GM12872 (cell line): ENCODE measurements around the gene SMPD2.
A peak's percentile ranks its signal among the peaks of the same experiment; 100 is the strongest.

Experiments
- TF ChIP-seq, protein P1 (sequence below): IDR thresholded peaks from 3 replicates; pipeline ENCODE4 v1.5.1; 2011; ENCODE audit warnings: low read depth, mild to moderate bottlenecking, low read length, moderate library complexity; ENCODE audit not compliant: insufficient read depth

The SMPD2 gene

DNA sequence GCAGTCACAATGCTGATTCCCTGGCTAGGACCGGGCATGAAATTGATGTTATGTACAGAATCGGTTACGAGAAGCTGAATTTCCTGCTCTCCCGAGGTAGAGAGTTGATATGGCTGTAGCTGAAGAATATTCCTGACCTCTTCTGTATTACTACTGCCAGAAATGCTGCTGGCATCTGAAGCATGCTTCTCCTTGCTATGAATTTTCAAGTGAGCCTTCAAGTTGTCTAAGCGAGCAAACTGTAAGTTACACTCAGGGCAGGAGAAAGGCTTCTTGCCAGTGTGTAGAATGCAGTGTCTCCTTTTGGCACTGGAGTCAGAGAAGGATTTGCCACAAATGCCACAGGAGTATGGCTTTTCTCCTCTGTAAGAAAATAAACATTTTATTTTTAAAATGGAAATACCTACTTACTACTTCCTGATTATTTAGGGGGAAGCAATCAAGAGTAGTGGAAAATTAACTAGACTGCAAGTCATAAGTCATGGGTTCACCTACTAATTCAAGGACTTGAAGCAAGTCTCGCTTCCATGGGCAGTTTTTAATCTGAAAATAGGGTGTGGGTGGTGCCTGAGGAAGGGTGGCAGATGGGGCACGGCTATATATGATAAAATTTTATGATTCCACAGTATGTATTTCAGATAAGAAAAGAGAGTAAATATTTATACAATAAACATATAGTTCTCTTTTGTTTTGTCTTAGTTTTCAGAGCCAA is 25.8 kb downstream of the SMPD2 start:
- TF ChIP-seq, protein P1, sequence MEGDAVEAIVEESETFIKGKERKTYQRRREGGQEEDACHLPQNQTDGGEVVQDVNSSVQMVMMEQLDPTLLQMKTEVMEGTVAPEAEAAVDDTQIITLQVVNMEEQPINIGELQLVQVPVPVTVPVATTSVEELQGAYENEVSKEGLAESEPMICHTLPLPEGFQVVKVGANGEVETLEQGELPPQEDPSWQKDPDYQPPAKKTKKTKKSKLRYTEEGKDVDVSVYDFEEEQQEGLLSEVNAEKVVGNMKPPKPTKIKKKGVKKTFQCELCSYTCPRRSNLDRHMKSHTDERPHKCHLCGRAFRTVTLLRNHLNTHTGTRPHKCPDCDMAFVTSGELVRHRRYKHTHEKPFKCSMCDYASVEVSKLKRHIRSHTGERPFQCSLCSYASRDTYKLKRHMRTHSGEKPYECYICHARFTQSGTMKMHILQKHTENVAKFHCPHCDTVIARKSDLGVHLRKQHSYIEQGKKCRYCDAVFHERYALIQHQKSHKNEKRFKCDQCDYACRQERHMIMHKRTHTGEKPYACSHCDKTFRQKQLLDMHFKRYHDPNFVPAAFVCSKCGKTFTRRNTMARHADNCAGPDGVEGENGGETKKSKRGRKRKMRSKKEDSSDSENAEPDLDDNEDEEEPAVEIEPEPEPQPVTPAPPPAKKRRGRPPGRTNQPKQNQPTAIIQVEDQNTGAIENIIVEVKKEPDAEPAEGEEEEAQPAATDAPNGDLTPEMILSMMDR = no peak

DNA sequence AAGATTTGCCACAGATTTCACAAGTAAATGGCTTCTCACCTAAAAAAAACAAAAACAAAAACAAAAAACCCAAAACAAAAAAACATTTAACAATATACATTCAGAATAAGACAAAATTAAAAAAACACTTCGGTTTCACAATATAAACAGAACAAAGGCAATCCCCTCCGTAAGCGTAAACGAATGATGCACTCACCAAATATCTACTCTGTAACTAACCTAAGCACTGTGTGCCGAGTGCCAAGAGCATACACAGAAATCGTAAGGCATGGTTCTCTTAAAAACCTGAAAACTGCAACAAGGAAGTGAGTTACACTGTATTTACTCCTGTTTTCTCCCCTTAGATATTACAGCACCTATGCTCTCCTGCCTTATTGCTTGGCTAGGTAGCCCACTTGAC is 27.2 kb downstream of the SMPD2 start:
- TF ChIP-seq, protein P1 = no peak

DNA sequence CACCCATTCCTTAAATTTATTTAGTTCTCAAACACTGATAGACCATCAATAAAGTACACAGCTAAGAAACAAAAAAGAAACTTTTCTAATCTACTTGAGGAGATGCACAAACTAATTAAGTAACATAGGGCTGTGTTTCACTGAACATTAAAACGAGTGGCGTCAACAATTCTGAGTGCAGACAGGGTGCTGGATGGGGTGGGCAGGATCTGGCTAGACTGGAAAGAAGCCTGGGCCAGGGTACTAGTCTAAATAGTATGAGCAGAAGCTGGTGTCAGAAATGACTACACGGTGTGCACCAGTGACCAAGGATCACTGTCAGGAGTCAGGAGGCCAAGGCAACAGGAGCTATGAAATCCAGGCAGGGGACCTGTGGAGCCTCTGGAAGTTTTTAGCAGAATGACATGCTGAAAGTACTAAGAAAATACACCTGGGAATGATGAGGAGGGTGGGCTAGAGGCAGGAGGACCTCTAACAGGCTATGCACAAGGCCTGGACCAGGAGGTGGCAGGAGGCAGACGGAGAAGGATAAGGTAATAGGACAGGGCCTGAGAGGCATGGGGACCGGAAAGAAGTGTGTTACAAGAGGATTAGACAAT is 29.2 kb downstream of the SMPD2 start:
- TF ChIP-seq, protein P1 = no peak

DNA sequence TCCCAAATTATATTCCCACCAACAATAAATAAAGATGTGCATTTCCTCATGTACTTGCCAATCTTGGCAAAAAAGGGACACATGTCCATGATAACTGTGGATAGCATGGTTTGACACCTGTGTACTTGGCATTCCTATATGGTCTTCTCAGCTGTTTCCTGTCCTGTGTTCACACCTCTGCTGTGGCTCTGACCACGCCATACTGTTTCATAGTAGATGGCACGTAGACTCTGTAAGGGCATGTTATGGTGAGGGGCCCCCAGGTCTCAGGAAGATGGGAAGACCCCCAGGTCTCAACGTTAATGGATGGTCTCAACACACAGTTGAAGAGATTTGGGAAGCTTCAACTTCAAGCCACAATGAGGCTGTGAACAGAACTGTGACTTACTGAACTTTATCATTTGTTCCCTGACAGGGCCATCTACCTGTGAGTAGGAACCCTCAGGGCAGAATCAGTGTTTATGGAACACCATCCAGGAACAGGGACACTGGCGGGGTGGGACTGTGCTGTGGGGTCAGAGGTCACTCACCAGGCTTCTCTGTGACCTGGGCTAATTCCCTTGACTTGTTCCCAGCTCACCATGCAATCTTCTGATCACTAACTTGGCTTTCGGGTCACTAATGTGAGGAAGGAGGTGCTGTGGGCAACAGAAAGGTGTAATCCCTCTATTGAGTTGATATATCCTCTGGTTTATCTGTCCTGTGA is 30.7 kb downstream of the SMPD2 start:
- TF ChIP-seq, protein P1 = no peak

DNA sequence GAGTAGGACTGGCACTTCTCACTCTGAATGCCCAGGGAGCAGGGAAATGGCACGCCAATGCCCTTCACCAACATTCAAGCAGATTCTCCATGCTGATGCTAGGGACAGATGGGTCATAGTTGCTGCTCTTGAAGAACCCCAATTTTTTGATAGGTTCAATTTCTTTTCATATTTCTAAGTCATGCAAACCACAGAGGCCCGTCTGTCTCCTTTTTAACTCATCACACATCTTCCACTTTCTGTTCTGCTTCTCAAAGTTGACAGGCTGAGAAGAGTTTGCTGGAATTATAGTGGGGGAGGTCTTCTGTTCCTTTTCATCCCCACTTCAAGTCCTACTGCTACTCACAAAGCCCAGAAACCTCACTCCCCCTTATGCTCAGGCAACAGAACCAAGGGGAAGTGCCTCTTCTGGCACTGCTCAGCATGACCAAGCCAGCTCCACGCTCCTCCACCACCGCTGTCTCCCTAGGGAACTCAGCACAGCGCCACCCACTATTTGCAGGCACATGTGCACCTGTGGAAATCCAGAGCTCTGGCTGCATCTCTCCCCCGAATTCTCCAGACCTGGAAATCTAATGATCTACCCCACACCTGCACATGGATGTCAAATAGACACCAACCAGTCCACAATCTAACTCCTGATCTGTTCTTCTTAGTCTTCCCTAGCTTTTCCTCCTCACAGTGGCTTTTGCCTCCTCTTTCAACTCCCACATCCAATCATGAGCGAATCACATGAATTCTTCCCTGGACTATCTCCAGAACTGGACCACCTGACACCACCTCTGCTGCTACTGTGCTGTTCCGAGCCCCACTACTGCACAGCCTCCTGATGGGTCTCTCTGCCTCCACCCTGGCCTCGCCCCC is 31.8 kb downstream of the SMPD2 start:
- TF ChIP-seq, protein P1 = peak; percentile 35; the same call in 1 of the 3 replicates

DNA sequence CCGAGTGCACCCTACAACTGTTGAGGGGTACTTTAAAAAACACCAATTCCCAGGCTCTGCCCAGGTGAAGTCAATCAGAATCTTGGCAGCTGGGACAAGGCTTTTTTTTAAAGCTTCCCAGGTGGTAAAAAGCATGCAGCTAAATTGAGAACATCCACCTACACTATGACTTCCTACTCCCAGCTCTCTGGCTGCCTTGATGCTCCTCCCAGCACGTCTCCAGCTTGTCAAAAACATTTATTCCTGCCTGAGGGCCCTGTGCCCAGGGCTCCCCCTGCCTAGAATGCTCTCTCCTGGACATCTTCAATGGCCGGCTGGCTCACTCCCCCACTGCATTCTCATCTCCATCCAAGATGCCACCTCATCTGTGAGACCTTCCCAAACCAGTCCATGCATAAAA is 32.6 kb downstream of the SMPD2 start:
- TF ChIP-seq, protein P1 = no peak

DNA sequence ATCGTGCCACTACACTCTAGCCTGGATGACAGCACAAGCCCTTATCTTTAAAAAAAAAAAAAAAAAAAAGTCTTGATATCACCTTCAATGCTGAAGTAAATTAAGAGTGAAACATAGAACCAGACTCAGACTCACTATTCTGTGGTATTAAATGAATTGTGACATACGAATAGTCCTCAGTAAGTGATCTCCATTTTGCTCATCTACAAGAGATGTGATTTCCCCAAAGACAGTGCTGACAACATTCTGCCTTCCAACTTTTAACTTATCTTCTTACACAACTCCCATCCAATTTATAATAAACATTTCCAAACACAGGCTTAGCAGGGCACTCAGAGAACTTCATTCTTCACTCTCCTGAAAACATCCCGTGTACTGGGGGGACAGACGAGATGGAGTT is 34.5 kb downstream of the SMPD2 start:
- TF ChIP-seq, protein P1 = no peak
